ENCODE results near the gene IFT27. TPM values are rescaled to one million over a fixed set of nuclear protein-coding genes. Genes with fewer than 3 reads are reported as not detected.

The IFT27 gene
- total and polyA plus RNA-seq, 7 donors, result 15.0 to 27.9 (median 24.3) TPM

DNA sequence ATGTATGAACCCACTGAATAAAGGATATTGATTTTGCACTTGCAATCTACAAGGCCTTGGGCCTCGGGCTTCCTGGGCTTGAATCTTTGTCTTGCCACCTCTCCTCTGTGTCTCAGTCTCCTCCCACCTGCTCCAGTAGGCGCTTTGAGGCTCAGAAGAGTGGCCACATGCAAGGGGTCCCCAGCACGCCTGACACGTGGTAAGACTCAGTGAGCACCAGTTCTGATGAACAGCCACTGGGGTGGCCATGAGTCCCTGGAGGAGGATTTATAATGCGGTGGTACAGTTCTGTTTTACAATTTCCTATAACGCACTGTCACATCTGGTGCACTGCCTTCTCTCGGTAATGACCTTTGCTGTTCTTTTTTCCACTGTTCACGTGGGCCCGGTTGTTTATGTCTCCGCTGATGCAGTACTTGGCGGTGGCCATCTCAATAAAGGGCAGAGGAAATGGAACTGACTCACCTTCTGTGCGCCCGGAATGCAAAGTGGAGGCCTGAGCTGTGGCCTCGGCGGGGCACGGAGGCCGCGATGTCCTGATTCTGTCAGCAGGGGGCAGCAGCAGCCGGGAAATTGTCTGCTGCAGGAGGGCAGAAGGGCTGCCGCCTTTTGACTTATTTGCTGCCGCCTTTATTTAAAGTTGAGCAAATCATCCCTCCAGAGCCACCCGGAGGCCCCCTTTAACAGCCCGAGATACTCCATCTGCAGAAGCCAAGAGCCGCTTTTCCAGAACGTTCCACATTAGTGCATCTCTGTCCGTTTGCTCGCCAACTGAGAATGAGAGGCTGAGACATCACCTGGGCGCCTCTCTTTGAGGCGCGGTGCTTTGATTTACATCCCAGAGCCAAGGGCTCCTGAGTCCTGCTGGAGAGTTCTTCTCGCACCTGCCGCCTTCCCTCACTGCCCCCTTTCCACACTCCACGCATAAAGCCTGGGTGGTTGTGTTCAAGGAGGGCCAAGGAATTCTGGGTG, 6.0 kb upstream of the IFT27 start:
- 10 to 21% methylated on average over 33 of the region's 33 CpGs for WGBS, 2 donors
- peak; percentile 87 for DNase-seq
- H3K36me3 ChIP-seq, result no peaks in the 10 kb centered on the region
- intact Hi-C loops (cut with DNase I), result loop anchor here (1.0 to 10.0 kb wide), 4 partner anchors 74 to 417 kb away; no protein-coding TSS in a partner anchor
- no peaks in the 10 kb centered on the region for H3K27me3 ChIP-seq
- peak overlapping the region; percentile 32 to 54 (median 46) for H3K27ac ChIP-seq
- H3K9me3 ChIP-seq, result no peaks in the 10 kb centered on the region
- peak in 2 of 4 donors; percentile 32 to 44 for TF ChIP-seq POLR2AphosphoS5 (IDR thresholded peaks at IDR 0.05)
- no peak for TF ChIP-seq POLR2A (IDR thresholded peaks at IDR 0.05)
- TF ChIP-seq, protein P1, sequence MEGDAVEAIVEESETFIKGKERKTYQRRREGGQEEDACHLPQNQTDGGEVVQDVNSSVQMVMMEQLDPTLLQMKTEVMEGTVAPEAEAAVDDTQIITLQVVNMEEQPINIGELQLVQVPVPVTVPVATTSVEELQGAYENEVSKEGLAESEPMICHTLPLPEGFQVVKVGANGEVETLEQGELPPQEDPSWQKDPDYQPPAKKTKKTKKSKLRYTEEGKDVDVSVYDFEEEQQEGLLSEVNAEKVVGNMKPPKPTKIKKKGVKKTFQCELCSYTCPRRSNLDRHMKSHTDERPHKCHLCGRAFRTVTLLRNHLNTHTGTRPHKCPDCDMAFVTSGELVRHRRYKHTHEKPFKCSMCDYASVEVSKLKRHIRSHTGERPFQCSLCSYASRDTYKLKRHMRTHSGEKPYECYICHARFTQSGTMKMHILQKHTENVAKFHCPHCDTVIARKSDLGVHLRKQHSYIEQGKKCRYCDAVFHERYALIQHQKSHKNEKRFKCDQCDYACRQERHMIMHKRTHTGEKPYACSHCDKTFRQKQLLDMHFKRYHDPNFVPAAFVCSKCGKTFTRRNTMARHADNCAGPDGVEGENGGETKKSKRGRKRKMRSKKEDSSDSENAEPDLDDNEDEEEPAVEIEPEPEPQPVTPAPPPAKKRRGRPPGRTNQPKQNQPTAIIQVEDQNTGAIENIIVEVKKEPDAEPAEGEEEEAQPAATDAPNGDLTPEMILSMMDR (IDR thresholded peaks at IDR 0.05), result peak; percentile 71 to 95 (median 87)
- TF ChIP-seq EP300 (IDR thresholded peaks at IDR 0.05), result no peak
- H3K4me3 ChIP-seq, result no peak overlapping the region
- H3K4me1 ChIP-seq, result peaks cover 0 to 11% (median 8%) of the 10 kb centered on the region in 4 donors

DNA sequence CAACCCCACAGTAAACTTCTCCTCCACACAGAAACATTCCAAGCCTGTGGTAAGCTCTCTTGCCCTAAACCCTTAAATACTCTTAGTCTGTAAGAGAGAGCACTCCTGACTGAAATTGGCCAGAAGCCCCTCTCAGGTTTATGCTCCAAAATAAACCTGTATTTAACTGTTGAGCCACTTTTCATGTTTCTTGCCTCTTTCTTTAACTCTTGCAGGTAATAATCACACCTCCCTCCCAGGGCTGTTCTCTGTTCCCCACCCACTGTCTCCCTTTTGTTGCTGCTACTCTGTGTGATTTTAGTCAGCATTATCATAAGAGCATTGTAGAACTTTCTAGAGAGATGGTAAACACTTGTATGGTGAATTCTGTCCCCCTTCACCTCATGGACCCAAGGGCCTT, 2.1 kb upstream of the IFT27 start:
- Histone ChIP-seq H3K4me3 (no peak overlapping the region), H3K36me3 (no peaks in the 10 kb centered on the region), H3K9me3 (no peaks in the 10 kb centered on the region), H3K27ac (no peak overlapping the region), H3K4me1 (peaks cover 0 to 27% (median 21%) of the 10 kb centered on the region in 4 donors), H3K27me3 (no peaks in the 10 kb centered on the region)
- DNase-seq, result no peak
- no peak for TF ChIP-seq POLR2AphosphoS5 (IDR thresholded peaks at IDR 0.05)
- TF ChIP-seq POLR2A (IDR thresholded peaks at IDR 0.05), result no peak
- TF ChIP-seq, protein P1 (IDR thresholded peaks at IDR 0.05), result no peak
- TF ChIP-seq EP300 (IDR thresholded peaks at IDR 0.05), result no peak
- intact Hi-C loops (cut with DNase I), result loop anchor here (5.0 kb wide), 2 partner anchors 239 to 251 kb away; partner anchors contain the start of genes EIF3D, MPST and TST

DNA sequence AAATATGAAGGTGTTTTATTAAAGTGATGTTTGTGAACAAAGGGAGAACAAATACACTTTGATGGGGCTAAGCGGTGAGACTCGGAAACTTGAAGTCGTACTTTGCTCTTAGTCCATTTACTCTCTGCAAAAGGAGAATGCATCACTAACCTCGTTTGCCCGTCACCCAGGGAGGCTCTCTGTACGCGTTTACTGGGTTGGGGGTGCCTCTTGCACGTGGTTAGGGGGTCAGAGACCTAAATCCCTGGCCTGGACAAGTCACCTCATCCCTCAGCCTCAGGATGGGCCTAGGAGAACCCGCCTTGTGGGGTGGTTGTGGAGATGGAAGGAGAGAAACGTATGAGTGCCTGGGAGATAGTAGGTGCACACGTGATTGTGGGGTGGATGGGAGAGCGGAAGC, 803 bp upstream of the IFT27 start:
- Histone ChIP-seq H3K36me3 (no peaks in the 10 kb centered on the region), H3K9me3 (no peaks in the 10 kb centered on the region), H3K4me3 (peak overlapping the region in 3 of 4 donors; percentile 22 to 37 (median 35)), H3K4me1 (peaks cover 0 to 19% (median 16%) of the 10 kb centered on the region in 4 donors), H3K27ac (peak overlapping the region; percentile 59 to 77 (median 72)), H3K27me3 (no peaks in the 10 kb centered on the region)
- intact Hi-C loops (cut with DNase I), result loop anchor here (5.0 kb wide), 2 partner anchors 241 to 249 kb away; partner anchors contain the start of genes EIF3D, MPST and TST
- TF ChIP-seq POLR2A (IDR thresholded peaks at IDR 0.05) (no peak), POLR2AphosphoS5 (IDR thresholded peaks at IDR 0.05) (no peak), EP300 (IDR thresholded peaks at IDR 0.05) (no peak)
- TF ChIP-seq, protein P1 (IDR thresholded peaks at IDR 0.05), result no peak
- DNase-seq, result no peak
- 42 to 59% methylated on average over 12 of the region's 12 CpGs for WGBS, 2 donors

DNA sequence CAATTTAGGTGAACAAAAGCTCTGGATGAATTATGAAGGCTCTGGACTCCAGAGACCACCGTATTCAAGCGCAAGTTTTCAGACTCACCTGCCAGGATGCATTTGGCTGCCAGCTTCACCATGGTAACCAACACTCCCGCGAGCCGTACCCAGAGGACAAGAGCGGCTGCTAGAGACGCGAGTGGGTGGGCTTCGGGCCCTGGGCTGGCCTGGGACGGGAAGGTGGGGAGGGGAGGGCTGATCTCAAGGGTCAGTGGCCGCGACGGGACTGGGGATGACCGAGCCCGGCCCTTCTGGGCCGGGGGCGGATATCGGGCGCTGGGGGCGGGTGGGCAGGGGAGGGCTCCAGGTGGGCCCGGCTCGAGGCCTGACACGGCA, 344 bp downstream of the IFT27 start:
- intact Hi-C loops (cut with DNase I), result loop anchor here (5.0 kb wide), 2 partner anchors 242 to 248 kb away; partner anchors contain the start of genes EIF3D, MPST and TST
- DNase-seq, result peak; percentile 78

More for the DNA sequence above, 344 bp downstream of the IFT27 start:
- no peaks in the 10 kb centered on the region for H3K27me3 ChIP-seq
- no peak for TF ChIP-seq POLR2AphosphoS5 (IDR thresholded peaks at IDR 0.05)
- no peak for TF ChIP-seq EP300 (IDR thresholded peaks at IDR 0.05)
- TF ChIP-seq, protein P1 (IDR thresholded peaks at IDR 0.05), result no peak
- TF ChIP-seq POLR2A (IDR thresholded peaks at IDR 0.05), result no peak
- H3K4me1 ChIP-seq, result peaks cover 0 to 17% (median 14%) of the 10 kb centered on the region in 4 donors
- peak overlapping the region; percentile 85 to 98 (median 92) for H3K4me3 ChIP-seq
- H3K9me3 ChIP-seq, result no peaks in the 10 kb centered on the region
- WGBS, 2 donors, result 1% methylated on average over 23 of the region's 23 CpGs
- H3K36me3 ChIP-seq, result no peaks in the 10 kb centered on the region
- peak overlapping the region; percentile 86 to 91 (median 90) for H3K27ac ChIP-seq

Measured in sigmoid colon (tissue), 7 donors.